ENCODE data around the gene GATAD2A.

Gene GATAD2A

DNA sequence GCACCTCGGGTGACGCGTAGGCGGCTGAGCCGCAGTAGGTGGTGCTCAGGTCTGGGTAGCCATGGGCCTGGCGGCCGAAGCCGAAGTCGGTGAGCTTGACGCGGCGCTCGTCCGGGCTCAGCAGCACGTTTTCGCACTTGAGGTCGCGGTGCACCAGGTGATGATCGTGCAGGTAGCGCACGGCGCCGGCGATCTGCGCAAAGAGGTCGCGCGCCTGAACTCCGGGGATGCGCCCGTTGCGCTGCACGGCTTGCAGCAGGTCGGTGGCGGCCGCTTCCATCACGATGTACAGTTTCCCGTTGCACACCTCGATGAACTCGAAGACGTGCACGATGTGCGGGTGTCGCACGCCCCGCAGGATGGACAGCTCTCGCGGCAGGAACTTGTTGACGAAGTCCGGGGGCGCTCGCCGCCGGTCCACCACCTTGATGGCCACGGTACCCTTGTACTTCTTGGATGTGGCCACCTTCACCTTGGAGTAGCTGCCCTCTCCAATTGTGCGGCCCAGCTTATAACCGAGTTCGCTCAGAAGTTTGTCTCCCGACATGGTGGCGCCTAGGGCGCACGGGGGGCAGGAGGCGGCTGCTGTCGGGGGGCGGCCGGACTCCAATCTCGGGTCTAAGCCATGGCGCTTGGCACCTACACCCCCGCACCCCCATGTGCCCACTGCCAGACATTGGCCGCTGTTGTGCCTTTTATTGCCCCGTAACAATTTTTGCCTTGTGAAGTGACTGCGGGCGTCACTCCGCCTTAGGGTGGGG lies 109.6 kb downstream of the GATAD2A start, which contains the start of gene TSSK6:
Gene TSSK6, minus strand, starts transcription at position 668 of the 761 bp plus-strand sequence. Its CDS starts 121 bp downstream, at position 547.
- no peak for DNase-seq

GRCh38 chr19:19515642-19516519 lies 110.4 kb downstream of the GATAD2A start, which contains the start of gene NDUFA13:
Gene NDUFA13 (plus strand): TSS chr19:19516225. CDS start chr19:19516239, 14 bp downstream.
- peak; percentile 71 for DNase-seq

GRCh38 chr19:19517235-19517619 lies 111.8 kb downstream of the GATAD2A start:
- no peak for DNase-seq

DNA sequence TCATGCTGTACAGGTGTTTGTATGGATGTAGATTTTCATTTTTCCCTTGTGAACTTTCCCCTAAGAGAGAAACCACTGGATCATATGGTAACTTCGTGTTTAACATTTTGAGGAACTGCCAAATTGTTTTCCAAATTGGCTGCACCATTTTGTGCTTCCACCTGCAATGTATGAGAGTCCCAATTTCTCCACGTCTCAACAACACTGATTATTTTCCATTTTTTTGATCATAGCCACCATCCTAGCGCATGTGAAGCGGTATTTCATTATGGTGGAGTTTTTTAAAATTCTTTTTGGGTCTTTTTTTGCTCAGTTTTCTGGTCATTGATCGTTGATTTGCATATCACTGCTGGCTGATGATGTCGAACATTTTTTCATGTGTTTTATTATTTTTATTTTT lies 115.5 kb downstream of the GATAD2A start:
- DNase-seq = no peak

DNA sequence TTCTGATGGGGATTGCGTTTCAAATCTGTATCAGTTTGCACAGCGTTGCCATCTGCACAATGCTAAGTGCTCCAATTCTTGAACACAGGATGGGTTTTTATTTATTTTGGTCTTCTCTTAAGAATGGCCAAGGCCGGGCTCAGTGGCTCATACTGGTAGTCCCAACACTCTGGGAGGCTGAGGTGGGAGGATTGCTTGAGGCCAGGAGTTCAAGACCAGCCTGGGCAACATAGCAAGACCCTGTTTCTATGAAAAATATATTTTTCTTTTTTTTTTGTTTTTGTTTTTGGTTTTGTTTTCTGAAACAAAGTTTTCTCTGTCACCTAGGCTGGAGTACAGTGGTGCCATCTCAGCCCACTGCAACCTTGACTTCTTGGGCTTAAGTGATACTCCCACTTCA lies 117.7 kb downstream of the GATAD2A start:
- DNase-seq = no peak

DNA sequence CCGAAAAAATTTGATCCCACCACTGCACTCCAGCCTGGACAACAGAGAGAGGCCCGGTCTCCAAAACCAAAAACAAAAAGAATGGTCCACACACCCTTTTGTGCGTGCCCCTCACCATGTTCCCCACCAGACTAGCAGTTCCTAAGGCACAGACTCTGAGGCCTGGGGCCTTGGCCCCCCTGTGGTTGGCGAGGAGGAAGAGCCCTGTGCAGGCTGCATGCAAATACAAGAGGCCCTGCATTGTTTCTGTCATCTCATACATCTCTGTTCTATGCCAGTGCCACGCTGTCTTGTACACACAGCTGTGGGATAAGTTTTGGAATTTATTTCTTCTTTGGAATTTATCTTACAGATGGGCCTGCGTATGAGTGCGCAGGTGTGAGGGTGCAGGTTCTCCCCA lies 118.6 kb downstream of the GATAD2A start:
- DNase-seq = no peak

- DNase-seq = no peak
Observed at GRCh38 chr19:19525611-19526380, 120.3 kb downstream of the GATAD2A start.

DNA sequence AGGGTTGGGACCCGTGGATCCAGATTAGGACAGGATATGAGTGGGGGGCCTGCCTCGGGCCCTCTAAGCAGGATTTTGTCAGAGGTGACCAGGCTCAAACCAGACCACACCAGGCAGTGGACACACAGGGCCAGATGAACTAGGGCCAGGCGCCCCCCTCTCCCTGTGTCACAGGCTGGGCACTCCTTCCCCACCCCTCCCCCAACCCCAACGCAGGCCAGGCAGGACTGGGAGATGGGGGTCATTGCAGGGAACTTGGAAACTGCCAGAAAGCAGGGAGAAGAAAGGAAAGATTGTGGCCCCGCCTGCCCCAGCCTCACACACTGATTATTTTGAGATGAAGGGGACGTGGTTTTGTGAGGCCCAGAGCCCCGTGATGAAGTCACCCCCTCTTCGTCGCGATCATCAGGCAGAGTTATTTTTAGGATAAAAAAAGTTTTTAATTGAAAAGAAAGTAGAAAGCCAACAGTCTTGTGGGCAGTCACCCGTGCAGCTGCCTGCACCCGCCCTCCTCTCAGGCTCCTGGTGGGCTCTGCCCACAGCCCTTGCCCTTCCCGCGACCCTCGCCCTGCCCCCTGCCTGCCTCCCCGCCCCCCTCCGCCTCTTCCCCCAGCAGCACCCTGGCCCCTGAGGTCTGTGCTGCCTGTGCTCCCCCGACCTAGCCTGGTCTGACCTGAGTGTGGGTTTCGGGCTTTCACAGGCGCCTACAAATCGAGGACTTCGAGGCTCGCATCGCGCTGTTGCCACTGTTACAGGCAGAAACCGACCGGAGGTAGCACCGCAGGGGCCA lies 121.3 kb downstream of the GATAD2A start:
- no peak for DNase-seq

DNA sequence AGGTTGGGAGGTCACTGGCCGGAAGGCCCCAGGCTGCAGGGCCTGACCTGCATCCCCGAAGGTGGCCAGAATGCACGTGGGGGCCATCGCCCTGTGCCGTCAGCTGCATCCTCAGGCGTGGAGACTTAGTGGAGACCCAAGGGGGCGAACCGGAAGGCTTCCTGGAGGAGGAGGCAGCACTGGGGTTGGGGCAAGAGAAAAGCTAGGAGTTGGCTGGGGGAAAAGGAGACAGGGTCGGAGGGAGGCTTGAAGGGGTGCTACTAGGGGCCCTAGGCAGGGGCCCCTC lies 121.8 kb downstream of the GATAD2A start:
- DNase-seq = no peak

- no peak for DNase-seq
Observed at GRCh38 chr19:19527674-19528625, 122.5 kb downstream of the GATAD2A start.

DNA sequence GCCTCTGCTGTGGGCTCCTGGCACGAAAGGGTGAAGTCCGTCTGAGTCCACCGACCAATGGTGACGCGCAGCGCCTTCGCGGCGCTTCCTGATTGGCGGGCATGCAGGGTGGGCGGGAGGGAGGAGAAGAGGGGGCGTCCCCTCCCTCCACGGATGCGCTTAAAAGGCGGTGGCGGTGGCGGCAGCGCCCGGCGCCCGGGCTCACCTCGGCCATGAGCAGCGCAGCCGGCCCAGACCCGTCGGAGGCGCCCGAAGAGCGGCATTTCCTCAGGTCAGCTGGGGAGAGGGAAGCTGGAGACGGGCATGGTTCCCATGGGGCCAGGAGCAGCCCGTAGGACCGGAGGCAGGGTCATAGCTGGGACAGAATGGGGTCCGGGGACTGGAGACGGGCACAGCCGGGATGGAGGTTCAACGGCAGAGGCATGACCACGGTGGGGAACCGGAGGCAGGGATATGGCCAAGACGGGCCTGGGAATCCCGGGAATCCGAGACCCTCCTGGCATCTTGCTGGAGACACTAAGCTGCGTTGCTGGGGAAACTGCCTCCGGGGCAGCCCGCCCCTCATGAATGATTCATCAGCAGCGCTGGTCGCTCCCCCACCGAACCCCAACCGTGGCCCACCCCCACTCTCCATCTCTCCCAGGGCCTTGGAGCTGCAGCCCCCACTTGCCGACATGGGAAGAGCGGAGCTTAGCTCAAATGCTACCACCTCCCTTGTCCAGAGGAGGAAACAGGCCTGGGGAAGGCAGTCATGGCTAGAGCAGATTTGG lies 123.4 kb downstream of the GATAD2A start, which contains the start of gene YJEFN3:
Gene YJEFN3, plus strand, starts transcription at position 191 of the 770 bp plus-strand sequence. Its CDS starts 22 bp downstream, at position 213.
- no peak for DNase-seq

DNA sequence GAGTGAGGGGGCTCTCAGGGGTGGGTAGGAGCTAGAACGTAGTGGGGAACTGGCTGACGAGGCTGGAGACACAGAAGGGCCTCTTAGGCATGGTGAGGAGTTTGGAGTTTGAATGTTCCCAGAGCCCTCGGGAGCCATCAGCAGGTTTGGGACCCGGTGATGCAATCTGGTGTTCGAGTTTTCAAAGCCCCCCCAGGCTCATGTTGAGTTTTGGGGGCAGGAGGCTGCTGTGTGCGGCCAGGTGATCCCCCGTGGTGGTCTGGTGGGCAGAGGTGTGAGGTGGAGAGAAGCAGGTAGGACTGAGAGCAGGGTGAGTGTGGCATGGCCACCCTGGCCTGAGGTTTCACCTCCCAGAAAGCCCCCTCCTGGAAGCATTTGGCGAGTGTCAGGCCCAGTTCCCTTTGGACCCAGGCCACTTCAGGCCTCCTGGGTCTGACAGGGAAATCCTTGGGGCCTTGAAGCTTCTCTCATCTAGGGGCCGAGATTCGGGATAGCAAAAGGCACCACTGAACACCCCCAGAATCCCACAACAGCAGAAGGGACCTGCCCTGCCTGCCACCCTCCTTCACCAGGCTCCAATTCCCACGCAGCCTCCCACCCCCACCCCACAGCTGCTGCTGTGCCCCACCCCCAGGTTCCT lies 124.4 kb downstream of the GATAD2A start:
- DNase-seq = no peak

DNA sequence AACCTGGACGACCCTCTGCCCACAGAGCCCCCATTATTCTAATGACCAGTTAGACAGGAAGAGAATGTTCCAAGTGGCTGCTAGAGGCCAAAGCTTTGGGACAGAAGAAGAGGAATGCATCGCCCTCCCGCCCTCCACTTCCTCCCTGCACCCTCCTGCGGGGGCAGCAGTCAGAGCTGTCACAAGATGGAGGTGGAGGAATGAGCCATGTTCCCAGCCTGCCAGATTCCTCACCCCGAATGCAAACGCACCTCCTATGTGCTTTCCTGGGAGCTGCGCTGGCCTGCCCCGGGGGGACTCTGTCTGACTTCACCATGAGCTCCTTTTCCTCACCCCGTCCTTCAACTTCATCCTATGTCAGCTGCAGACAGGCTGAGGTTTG lies 124.9 kb downstream of the GATAD2A start:
- DNase-seq = no peak

GRCh38 chr19:19530889-19531288 lies 125.4 kb downstream of the GATAD2A start:
- DNase-seq = no peak

DNA sequence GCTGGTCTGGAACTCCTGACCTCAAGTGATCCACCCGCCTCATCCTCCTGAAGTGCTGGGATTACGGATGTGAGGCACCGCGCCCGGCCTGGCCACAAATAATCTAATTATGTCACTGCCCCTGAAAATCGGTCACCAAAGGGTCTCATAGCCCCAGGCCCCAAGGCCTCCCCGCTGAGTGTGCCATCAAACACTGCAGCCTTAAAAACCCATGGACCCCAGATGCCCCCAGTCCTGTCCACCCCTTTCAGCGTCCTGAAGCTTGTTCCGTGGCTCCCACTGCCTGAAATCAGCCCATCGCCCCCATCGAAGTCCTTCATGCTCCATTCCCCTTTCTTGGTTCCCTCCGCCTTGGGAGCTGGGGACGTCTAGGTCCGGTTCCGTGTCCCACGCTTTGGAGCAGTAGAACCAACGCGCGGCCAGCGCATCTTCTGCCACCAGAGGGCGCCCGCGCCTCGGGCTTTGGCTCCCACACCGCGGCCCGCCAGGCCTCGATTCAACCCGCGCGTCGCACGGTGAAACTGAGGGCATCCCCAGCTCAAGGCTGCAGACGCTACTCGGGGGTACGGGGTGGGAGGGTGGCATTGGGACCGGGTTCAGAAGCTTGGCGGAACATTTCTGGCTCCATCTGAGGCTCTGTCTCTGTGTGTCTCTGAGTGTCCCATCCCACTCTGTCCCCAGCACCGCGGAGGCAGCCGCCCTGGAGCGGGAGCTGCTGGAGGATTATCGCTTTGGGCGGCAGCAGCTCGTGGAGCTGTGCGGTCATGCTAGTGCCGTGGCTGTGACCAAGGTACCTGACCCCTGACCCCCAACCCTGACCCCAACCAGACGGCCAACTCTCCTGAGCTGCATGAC lies 126.7 kb downstream of the GATAD2A start:
- peak; percentile 27 for DNase-seq

GRCh38 chr19:19532806-19533701 lies 127.6 kb downstream of the GATAD2A start:
- no peak for DNase-seq

DNA sequence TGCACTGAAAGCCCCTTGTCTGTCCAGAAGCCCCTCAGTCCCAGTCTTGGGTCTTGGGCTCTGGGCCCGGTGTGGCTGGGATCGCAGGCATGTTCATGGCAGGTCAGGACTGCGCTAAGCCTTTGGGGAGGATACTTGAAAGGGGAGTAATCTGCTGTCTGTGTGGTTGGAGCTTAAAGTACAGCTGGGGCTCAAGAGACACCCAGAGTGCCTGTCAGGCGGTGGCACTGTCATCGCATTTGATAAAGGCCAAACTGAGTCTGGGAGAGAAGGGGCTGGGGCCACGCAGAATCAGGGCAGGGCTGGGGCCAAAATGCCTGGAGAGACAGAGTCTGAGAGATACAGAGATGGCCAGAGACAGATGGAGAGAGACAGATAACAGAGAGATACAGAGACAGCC lies 128.4 kb downstream of the GATAD2A start:
- no peak for DNase-seq
